ENCODE results near the gene PCDH12.
A peak's percentile ranks its signal among the peaks of the same experiment; 100 is the strongest.
"Not testable (repeated sequence)": the region's sequence is repeated elsewhere in the genome, so short reads cannot be mapped to it uniquely, and the experiment has no call there.

Gene PCDH12

GRCh38 chr5:141935538-141935937 lies 22.5 kb downstream of the PCDH12 start:
- no peak for DNase-seq (ENCODE audit: low read depth)

DNA sequence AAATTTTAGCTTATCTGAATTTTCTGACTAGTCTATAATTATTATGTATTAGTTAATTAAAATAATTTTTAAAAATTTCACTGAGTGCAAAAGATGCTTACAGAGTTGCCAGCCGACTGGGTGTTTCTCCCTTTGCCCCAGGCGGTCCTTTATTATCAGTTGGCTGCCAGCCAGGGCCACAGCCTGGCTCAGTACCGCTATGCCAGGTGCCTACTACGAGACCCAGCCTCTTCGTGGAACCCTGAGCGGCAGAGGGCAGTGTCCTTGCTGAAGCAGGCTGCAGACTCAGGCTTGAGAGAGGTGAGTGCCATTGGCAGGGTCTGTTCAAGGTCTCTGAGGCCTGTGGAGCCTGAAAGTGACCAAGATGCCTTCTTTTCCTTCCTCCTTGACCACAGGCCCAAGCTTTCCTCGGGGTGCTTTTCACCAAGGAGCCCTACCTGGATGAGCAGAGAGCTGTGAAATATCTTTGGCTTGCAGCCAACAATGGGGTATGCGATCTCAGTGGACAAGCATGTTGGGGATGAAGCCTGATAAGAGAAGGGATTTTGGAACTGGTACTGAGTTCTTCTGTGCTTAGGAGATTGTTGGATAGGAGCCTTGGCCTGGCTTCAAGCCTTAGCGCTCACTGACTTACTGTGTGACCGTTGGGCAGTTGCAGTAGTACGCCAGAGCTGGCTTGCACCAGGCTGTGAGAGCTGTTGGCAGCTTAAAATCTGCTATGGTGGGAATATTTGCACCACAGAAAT lies 23.7 kb downstream of the PCDH12 start:
- no peak for DNase-seq (ENCODE audit: low read depth)

DNA sequence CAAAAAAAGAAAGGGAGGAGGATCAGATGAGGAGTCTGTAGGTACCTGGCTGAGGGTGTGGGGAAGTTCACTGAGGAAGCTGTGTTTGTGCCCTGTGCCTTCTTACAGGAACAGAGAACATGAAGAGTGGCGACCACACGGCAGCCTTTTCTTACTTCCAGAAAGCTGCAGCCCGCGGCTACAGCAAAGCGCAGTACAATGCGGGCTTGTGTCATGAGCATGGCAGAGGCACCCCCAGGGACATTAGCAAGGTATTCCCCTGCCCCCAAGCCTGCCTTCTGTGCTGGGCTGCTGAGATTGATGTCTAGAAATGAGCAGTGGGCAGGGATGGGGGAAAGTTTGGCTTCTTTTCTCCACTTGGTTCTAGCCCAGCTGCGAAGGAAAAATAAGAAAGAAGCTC lies 24.9 kb downstream of the PCDH12 start:
- DNase-seq (ENCODE audit: low read depth) = no peak

- DNase-seq (ENCODE audit: low read depth) = no peak
Measured at GRCh38 chr5:141931694-141932093, 26.3 kb downstream of the PCDH12 start.

GRCh38 chr5:141929398-141930058 lies 28.5 kb downstream of the PCDH12 start:
- no peak for DNase-seq (ENCODE audit: low read depth)

DNA sequence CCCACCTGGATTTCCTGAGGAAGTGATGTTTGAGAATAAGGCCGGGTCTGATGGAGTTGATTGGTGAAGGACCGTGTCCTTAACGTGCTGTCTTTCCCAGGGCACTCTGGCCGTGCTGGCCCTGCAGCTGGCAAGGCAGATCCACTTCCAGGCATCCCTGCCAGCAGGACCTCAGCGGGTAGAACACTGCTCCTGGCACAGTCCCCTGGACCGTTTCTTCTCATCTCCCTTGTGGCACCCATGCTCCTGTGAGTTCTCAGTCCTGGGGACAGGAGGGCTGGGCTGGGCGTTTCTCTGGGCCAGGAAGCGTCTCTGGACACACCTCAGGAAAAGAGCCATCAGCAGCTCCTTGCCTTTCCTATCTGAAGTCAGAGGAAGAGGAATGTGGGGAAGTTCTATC lies 30.0 kb downstream of the PCDH12 start:
- DNase-seq (ENCODE audit: low read depth) = no peak

- DNase-seq (ENCODE audit: low read depth) = no peak
Measured at GRCh38 chr5:141926434-141926833, 31.6 kb downstream of the PCDH12 start.

GRCh38 chr5:141923448-141924313 lies 34.3 kb downstream of the PCDH12 start, which contains the start of gene DELE1:
TSS of gene DELE1 (plus strand) at chr5:141923871. CDS start at chr5:141923942, 71 bp downstream.
- DNase-seq (ENCODE audit: low read depth) = peak; percentile 85

DNA sequence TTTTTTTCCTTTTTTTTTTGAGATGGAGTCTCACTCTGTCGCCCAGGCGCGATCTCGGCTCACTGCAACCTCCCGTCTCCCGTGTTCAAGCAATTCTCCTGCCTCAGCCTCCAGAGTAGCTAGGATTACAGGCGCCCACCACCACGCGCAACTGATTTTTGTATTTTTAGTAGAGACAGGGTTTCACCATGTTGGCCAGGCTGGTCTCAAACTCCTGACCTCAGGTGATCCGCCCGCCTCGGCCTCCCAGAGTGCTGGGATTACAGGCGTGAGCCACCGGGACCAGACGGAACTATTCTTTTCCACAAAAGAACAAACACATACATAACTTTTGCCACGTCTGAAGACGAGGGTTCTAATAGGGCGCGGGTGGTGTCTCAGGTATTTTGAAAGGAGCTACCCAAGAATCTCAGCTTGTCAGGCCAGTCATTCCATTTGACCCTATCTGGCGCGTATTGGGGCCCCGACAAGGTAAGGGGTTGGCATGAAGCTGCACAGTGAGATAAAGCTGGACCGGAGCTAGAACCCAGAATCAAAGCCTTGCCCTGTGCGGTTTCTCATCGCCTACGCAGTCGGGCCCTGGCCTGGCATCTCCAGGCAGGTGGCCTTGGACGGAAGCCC lies 35.1 kb downstream of the PCDH12 start:
- DNase-seq (ENCODE audit: low read depth) = not testable (repeated sequence)

- DNase-seq (ENCODE audit: low read depth) = no peak
Measured at GRCh38 chr5:141920771-141921170, 37.2 kb downstream of the PCDH12 start.

DNA sequence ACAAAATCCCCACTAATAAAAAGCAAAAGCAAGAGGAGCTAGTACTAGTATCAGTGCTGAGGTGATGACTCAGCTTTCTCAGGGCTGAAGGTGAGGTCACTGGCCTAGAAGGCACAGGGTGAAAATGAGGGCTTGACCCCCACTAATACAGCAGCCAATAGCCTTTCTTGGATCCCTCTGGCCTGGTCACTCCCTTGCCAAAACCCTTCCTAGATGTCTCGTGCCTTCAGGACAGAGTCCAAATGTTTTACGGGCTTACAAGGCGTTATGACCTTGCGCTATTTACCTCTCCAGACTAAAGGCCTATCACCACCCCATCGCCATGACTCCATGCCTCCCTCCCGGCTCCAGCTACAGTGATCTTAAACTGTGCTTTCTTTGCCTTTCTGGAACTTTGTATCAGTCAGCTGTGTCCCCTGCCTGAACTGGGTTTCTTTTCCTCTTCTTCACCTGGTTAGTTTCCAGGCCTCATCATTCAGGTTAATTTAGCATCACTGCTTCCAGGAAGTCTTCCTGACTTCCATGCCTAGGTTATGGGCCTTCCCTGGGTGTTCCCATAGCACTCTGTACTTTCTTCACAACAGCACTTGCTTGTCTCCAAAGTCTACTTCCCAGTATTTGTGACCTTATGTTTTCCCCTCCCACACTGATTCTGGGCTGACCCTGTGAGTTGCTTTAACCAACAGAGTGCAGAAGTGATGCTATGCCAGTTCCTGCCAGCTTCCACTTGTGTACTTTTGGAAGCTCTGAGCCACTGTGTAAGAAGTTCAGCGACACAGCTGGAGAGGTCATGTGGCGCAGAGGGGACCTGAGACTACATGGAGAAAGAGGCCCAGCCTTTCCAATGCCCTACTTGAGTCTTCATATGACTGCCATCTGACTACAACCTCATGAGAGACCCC lies 38.5 kb downstream of the PCDH12 start:
- no peak for DNase-seq (ENCODE audit: low read depth)

DNA sequence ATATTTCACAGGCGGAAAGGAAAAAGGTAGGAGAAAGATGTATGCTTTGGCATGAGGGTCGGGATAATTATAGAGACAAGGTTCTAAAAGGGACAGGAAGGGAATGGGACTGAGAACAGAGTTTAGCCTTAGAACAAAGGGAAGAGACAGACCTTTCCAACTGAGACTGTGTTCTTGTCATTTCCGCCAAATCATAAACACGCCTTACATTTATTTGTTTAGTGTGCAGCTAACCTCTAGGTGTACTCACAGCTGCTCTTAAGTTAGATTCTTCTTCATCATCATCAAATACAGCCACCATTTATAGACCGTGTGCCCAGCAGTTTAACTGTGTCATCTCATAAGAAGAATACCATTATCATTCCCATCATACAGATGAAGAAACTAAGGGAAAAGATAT lies 40.2 kb downstream of the PCDH12 start:
- no peak for DNase-seq (ENCODE audit: low read depth)

DNA sequence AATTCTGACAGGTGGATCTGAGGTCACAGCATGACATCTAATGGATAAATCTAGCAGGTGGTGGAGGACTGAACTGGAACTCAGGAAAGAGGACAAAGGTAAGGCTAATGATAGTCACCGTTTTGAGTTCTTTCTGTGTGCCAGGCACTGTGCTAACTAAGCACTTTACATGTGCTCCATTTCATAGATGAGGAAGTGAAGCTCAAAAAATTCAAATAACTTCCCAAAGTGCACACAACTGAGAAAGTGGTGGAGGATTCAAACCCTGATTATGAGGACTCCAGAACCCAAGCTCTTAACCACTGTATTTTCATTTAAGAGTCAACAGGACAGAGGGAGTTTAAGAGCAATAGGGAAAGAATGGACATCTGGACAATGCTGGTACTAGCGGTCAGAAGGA lies 41.5 kb downstream of the PCDH12 start:
- no peak for DNase-seq (ENCODE audit: low read depth)

DNA sequence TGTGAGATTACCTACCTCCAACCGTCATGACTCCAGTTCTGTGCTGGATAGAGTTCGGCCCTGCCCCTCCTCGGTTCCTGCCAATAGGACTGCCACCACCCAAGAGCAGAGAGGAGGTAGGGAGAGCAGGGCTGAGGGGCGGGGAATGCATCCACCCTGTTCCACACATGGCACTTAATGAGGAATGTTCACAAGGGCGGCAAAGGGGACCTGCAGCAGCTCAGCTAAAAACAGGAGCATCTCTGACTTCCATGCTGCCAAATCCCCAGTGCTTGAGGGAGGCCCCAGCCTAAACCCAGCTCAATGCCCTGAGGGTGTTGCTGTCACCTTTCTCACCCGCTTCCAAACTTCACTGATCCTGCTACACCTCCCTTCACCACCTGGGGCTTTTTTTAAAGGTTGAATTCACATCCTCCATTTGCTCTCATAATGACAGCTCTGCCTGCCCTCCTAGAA lies 42.1 kb downstream of the PCDH12 start:
- no peak for DNase-seq (ENCODE audit: low read depth)

DNA sequence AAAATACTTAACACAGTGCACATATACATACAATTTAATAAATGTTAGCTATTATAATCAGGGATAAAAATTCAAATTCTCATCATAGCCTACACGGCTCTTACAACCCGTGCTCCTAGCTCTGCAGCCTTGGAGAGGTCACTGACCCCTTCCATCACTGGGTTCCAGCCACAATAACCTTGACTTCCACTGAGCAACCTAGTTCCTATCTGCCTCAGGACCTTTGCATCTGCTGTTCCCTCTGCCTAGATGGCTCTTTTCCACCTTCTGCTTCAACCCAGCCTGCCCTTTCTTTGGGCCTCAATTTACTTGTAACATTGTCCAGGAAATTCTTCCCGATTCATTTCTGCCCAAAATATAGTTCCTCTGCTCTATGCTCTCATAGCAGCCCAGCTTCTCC lies 43.2 kb downstream of the PCDH12 start:
- DNase-seq (ENCODE audit: low read depth) = no peak

GRCh38 chr5:141914199-141914743 lies 43.7 kb downstream of the PCDH12 start:
- DNase-seq (ENCODE audit: low read depth) = no peak

DNA sequence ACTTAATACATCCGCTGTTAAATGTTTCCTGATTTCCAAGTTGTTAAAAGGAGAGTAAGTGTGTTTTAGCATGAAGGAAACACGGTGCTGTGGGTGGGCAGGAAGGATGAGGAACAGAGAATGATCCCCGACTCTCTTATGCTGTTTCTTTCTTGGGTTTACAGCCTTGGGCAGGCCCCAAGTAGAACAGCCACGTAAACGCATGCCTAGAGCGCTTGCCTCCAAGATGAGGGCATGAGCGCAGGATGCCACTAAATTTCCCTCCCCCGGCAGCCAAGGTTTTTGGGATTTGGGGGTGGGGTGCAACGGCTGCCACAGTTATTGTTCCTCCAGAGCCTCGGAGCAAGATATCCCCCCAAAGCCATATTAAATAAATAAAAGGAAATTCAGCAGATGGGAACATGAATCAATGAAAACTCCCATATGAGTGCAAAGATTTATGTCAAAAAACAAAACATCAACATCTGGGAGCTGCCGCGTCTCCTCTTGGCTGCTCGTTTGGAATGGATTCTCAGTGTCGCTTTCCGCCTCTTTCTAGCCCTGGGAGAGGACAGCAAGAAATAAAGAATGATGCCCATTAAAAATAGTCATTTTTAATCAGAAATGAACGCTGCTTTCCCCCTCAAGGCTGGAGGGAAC lies 44.3 kb downstream of the PCDH12 start:
- DNase-seq (ENCODE audit: low read depth) = no peak

GRCh38 chr5:141910271-141910673 lies 47.7 kb downstream of the PCDH12 start:
- DNase-seq (ENCODE audit: low read depth) = no peak

DNA sequence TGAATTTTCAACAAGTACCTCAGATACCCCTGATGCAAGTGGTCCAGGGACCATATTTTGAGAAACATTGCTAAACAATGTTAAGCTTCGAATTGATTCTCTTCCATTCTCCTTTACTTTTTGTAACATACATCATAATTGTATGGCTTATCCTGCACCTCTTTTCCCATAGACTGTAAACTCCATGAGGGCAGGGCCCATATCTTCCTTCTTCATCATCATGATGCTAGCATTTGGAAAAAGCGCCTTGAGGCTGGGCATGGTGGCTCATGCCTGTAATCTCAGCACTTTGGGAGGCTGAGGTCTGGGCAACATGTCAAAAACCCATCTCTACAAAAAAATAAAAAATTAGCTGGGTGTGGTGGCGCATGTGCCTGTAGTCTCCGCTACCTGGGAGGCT lies 48.8 kb downstream of the PCDH12 start:
- no peak for DNase-seq (ENCODE audit: low read depth)

GRCh38 chr5:141908796-141909195 lies 49.2 kb downstream of the PCDH12 start:
- DNase-seq (ENCODE audit: low read depth) = no peak

All from fibroblast of the conjunctiva (primary cell).